BE2C (cell line): ENCODE results near the gene CALB2.

Experiments used
- DNase-seq: peaks from one replicate; pipeline ENCODE4 v3.0.0-alpha.2; 2020
- H3K27me3 ChIP-seq: fragments of 250-450 bp; sonication (Bioruptor Pico); 2 replicates; pipeline ENCODE4 v1.5.1; 2020; ENCODE audit warnings: mild to moderate bottlenecking
- H3K36me3 ChIP-seq: fragments of 250-450 bp; sonication (Bioruptor Pico); 2 replicates; pipeline ENCODE4 v1.5.1; 2020; ENCODE audit warnings: mild to moderate bottlenecking
- H3K4me1 ChIP-seq: fragments of 250-450 bp; sonication (Bioruptor Pico); 2 replicates; pipeline ENCODE4 v1.5.1; 2020
- H3K4me3 ChIP-seq: 2 replicates; pipeline ENCODE4 v1.5.1; 2011; ENCODE audit warnings: low read depth, low read length
- H3K9me3 ChIP-seq: fragments of 250-450 bp; sonication (Bioruptor Pico); 2 replicates; pipeline ENCODE4 v1.5.1; 2020
- TF ChIP-seq, protein P1 (sequence below): IDR thresholded peaks from 2 replicates; pipeline ENCODE4 v1.5.1; 2012; ENCODE audit warnings: mild to moderate bottlenecking, low read depth, low read length

Gene CALB2

DNA sequence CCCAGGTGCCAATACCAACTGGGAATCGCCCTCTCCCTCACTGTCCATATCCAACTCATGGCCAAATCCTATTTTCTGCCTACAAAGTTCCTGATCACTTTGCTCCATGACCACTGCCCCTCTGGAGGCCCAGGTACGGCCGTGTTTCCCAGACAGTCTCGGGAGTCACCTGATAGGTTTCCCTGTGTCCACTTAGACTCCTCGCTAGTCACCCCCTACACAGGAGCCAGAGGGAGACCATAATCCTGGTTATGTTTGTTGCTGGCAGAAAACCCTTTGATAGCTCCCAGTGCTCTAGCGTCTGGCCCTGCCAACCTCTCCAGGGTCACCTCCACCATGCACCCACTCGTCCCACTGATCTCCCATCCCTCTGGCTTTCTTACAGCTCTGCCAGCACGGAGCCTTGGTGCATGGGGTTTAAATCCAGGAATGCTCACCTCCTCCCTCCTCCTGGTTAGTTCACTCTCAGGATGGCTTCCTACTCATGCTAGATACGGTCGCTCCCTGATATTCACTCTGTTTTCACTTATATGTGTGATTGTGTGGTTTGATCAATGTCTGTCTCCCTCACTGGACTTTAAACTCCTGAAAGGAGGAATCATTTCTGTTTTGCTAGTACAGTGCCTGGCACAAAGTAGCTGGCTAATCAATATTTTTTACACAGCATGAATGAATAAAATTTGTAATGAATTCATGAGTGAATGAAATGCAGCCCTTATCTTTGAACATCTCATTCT, 7.5 kb upstream of the CALB2 start:
- Histone ChIP-seq H3K36me3 (no peaks in the 10 kb centered on the region), H3K27me3 (peaks cover 33% of the 10 kb centered on the region), H3K4me3 (no peak overlapping the region), H3K9me3 (no peaks in the 10 kb centered on the region), H3K4me1 (no peaks in the 10 kb centered on the region)
- TF ChIP-seq, protein P1, sequence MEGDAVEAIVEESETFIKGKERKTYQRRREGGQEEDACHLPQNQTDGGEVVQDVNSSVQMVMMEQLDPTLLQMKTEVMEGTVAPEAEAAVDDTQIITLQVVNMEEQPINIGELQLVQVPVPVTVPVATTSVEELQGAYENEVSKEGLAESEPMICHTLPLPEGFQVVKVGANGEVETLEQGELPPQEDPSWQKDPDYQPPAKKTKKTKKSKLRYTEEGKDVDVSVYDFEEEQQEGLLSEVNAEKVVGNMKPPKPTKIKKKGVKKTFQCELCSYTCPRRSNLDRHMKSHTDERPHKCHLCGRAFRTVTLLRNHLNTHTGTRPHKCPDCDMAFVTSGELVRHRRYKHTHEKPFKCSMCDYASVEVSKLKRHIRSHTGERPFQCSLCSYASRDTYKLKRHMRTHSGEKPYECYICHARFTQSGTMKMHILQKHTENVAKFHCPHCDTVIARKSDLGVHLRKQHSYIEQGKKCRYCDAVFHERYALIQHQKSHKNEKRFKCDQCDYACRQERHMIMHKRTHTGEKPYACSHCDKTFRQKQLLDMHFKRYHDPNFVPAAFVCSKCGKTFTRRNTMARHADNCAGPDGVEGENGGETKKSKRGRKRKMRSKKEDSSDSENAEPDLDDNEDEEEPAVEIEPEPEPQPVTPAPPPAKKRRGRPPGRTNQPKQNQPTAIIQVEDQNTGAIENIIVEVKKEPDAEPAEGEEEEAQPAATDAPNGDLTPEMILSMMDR = no peak
- no peak for DNase-seq

DNA sequence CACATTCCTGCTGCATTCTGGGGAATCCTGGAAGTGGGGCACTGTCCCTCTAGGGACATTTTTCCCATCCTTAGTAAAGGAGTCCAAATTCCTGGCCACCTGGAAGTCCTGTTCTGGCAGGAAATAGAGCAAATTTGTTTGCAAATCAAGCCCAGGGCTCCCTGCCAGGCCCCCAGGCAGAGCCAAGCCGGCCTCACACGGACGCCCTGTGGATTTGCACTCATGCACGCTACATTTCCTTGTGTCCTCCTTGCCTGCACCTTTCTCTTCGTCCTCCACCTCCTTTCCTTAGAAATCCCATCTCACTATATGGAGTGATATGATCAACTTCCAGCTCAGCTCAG, 7.0 kb upstream of the CALB2 start:
- DNase-seq = no peak
- Histone ChIP-seq H3K4me1 (no peaks in the 10 kb centered on the region), H3K36me3 (no peaks in the 10 kb centered on the region), H3K27me3 (peaks cover 27% of the 10 kb centered on the region), H3K9me3 (no peaks in the 10 kb centered on the region), H3K4me3 (no peak overlapping the region)
- TF ChIP-seq, protein P1 = no peak

DNA sequence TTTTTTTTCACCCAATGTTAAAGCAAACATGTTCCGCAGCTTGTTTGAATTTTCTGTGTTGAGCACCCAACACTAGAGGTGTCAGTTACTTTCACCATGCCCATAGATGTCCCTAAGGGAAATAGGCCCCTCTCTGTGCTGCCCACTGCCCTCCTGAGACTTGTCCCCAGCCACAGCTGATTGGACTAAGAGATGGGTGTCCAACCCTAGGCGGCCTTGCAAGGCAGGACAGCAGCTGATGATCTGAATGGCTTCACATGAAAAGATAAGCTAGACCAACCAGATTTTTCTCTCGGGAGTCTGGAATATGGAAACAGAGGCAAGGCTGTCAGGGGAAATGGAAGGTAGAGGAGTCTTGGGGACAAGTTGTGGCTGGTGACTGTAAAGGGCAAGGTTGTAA, 6.1 kb upstream of the CALB2 start:
- TF ChIP-seq, protein P1 = no peak
- peaks cover 19% of the 10 kb centered on the region for H3K27me3 ChIP-seq

DNA sequence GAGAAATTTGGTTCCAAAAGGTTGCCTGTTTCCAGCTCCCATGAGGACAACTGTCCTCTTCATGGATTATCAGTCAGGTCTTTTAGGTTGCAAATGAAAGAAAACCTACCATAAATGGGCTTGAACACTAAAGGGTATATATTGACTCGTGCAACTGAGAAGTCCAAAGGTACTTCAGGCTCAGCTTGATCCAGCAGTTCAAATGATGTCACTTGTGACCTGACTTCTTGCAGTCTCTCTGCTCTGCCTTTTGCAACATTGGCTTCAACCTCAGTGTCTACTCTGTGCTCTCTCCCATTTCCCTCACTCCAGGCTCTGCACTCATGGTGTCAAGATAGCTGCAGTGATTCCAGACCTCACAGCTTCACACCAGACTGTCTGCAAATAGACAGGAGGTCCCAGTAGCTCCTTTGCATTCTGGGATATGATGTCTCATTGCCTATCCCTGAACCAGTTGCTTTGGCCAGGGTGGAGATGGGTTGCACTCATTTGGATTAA, 5.5 kb upstream of the CALB2 start:
- Histone ChIP-seq H3K9me3 (no peaks in the 10 kb centered on the region), H3K4me1 (no peaks in the 10 kb centered on the region), H3K27me3 (peaks cover 17% of the 10 kb centered on the region), H3K4me3 (no peak overlapping the region), H3K36me3 (no peaks in the 10 kb centered on the region)
- TF ChIP-seq, protein P1 = no peak
- DNase-seq = no peak

More for the DNA sequence above, 6.1 kb upstream of the CALB2 start:
- Histone ChIP-seq H3K4me3 (no peak overlapping the region), H3K4me1 (no peaks in the 10 kb centered on the region), H3K36me3 (no peaks in the 10 kb centered on the region), H3K9me3 (no peaks in the 10 kb centered on the region)
- no peak for DNase-seq

DNA sequence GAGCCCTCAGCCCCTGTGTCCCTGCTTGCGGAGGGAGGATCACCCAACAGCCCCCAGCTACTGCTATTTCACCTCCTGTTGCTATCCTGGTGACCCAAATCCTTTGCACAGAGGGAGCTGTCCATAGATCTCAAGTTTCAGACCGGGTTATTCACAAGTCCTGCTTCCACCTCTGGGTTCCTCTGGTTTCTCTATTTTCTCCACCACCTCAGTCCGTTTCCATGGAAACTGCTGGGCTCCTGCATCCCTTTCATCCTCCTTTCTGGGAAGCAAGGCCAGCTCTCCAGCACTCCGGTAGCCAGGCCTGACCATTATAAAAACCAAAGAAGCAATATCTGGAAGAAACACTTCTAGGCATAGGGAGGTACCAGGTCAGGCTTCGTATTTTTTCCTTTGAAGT, 4.8 kb upstream of the CALB2 start:
- Histone ChIP-seq H3K9me3 (no peaks in the 10 kb centered on the region), H3K36me3 (no peaks in the 10 kb centered on the region), H3K27me3 (peaks cover 13% of the 10 kb centered on the region), H3K4me1 (no peaks in the 10 kb centered on the region), H3K4me3 (no peak overlapping the region)
- no peak for DNase-seq
- TF ChIP-seq, protein P1 = no peak

DNA sequence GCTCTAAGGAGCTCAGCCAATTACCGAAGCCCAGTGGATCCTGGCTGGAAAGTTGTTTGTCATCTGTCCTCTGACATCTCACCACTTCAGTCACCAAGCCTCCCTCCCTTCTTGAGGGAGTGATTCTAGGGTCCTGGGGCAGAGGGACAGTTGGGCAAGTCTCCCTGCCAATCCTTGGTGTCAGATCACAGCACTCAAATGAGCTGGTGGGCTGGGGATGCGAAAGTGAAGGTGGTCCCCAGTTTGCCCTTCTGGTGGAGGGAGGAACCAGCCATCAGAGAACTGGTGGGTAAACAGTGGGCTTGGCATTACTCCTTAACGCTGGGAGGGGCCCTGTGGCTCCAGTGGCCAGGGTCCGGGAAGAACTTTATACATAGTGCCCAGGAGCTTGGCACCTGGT, 4.4 kb upstream of the CALB2 start:
- Histone ChIP-seq H3K9me3 (no peaks in the 10 kb centered on the region), H3K36me3 (no peaks in the 10 kb centered on the region), H3K4me3 (no peak overlapping the region), H3K4me1 (no peaks in the 10 kb centered on the region), H3K27me3 (peaks cover 13% of the 10 kb centered on the region)
- TF ChIP-seq, protein P1 = no peak
- no peak for DNase-seq
